HL-60/S4 treated with retinoic acid at 250 ng/mL for 4 days and 3 days (cell line): Measurements from ENCODE around the gene NLGN4X.
"Not testable (repeated sequence)": the region's sequence is repeated elsewhere in the genome, so short reads cannot be mapped to it uniquely, and the experiment has no call there.

Experiments
- in situ Hi-C: fragments of 300-500 bp; cut with MboI; formaldehyde crosslinking; loops from 2 replicates; pipeline ENCODE4 v1.7.0; 2022; ENCODE audit warnings: low sequenced_read_pairs

NLGN4X gene

GRCh38 chrX:6015423-6015822 lies 213.2 kb downstream of the NLGN4X start:
- in situ Hi-C loops = no loop called here

GRCh38 chrX:6012357-6012756 lies 216.3 kb downstream of the NLGN4X start:
- in situ Hi-C loops = no loop called here

- in situ Hi-C loops = no loop called here
Measured at GRCh38 chrX:6005856-6006255, 222.8 kb downstream of the NLGN4X start.

- in situ Hi-C loops = no loop called here
Measured at GRCh38 chrX:6004529-6004928, 224.1 kb downstream of the NLGN4X start.

DNA sequence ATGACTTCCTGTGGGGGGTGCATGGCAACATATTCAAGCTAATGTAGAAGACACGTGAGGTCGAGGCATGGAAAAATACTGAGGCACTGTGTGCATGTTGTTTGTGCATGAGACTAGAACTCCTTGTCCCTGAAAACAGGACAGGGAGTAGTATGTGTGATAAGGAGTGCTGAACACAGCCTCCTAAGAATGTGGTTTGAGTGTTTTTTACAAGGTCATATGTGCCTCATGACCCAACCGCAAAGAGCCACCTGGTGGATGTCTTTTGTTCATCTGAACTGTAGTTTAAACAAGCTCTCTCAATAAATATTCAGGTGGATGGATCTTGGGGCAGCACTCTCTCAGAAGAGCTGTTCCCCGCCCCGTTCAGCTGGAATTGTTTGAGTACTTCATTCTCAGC lies 226.6 kb downstream of the NLGN4X start:
- in situ Hi-C loops = no loop called here

- in situ Hi-C loops = no loop called here
Measured at GRCh38 chrX:5998901-5999300, 229.8 kb downstream of the NLGN4X start.

DNA sequence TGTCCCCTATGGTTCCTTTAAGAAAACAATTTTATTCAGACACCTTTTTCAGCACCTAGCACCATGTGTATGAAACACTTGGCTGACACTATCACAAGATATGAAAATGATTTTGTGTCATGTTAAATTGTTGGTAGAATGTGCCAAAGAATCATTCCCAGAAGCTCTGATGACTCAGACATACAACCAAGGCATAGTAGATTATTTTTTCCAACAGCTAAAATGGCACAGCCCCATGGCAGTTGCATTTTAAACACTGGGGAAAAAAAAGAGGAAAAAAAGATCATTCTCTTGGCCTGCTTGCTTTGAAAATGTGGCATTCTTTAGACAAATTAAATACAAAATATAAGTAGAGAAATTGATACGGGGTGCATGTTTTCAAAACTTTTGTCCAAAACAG lies 230.2 kb downstream of the NLGN4X start:
- in situ Hi-C loops = no loop called here

DNA sequence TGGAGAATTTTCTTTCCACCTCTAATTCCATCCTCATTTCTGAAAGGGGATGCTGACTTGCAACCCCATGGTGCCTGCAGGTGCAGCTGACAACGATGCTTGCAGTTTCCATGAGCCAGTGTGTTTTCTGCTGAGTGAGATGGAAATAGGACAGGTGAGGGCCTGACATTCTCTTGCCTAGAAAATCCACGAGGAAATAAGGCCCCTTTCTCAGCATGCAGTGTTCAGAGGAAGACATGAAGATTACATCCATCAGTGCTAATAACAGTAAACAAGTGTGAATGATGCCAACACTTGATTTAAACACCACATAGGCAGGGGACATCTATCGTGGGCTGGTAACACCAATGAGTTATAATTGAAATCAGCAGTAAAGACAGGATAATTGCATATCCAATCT lies 237.3 kb downstream of the NLGN4X start:
- in situ Hi-C loops = no loop called here

DNA sequence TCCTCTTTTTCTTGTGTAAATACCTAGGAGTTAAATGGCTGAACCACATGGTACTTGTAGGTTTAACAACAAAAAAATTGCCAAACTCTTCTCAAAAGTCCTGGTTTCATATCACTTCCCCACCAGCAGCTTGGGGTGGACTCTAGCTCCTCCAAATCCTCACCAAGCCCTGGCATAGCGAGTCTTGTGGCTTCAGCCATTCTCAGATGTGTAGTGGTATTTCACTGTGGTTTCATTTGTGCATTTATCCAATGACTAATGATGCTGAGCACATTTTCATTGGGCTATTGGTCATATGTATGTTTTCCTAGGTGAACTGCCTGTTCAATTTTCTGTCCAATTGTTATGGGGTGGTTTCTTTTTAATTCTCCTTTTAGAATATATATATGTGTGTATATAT lies 249.3 kb downstream of the NLGN4X start:
- in situ Hi-C loops = no loop called here

- in situ Hi-C loops = no loop called here
Measured at GRCh38 chrX:5976332-5976731, 252.3 kb downstream of the NLGN4X start.

DNA sequence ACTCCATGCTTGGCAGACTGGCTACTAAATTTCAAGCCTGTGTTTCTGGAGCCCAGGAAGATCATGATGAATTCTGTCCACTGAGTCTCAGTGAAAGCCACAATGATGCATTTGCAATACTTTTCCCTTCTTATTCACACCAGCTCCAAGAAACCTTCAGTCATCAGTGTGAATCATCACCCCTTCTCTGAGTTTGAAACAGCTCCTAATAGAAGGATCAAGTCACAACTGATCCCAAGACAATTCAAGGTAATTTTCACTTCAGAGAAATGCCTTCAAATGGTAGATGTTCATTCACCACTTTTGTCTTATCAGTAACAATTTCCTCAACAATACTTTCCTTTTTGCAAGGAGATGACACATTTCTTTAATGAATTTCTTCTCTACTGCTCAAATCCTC lies 257.4 kb downstream of the NLGN4X start:
- in situ Hi-C loops = no loop called here

DNA sequence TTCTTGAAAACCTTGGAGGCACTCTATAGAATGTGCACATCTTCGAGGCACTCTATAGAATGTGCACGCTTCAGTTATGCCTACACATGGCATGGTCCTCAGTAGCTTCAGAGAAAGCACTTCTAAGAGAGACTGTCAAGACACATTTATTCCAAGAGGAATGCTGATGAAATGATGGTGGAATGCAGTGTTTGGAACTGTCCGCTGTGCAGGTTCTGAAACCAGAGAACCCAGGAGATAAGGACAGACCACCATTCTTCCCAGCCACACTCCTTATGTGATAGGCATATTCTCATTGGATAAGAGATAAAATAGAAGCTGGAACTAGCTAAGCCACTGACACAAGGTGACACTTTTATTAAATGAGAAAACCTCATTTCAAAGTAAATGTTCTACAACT lies 263.3 kb downstream of the NLGN4X start:
- in situ Hi-C loops = no loop called here

DNA sequence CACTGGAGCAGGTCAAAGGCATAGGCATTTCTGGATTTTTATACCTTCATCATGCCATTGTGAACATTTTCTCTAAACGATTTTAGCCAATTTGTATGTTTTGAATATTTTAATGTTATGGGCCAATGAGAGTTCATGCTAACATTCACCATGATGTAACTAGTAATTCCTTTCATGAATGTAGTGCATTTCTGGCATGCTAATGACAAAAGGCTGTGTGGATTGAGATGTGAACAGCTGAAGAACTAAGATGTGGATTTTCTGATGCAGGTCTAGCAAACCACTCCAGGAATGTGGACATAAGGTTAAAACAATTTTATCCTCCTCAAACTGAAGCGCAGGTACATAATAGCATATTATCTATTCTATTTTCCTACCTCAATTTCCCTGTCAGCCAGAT lies 269.4 kb downstream of the NLGN4X start:
- in situ Hi-C loops = no loop called here

DNA sequence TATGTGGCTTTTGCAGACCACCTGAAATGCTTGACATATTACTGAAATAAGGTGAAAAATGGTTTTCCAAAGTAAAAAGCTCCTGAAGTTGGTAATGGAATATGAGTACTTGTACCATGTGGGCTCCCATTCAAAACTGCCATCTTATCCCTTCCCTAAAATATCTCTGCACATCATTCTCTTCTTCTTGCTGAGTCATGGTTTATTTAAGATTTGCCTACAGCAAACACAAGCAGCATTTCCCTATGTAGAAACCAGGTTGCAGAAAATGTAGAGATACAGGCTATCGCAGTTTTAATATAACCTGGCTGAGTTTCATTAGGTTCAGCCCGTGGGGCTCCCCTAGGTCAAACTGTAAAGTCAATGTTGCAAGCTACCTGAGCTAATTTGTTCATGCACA lies 270.1 kb downstream of the NLGN4X start:
- in situ Hi-C loops = no loop called here

DNA sequence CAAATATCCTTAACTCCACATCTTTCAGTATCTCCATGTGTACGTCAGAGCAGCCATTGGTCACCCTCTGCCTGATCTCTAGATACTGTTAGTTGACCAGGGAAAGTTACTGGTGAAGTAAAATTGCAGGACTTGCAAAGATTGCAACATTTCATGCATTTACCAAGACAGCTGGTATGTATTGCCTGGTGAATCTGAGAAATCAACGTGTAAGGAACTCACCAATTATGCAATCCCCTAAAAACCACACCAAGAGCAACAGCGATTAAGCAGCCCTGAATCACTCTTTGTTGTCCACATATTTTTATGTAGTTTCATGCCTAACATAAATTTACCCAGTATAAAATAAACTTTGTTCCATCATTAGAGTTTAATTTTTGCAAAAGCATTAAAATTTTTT lies 271.2 kb downstream of the NLGN4X start:
- in situ Hi-C loops = no loop called here

DNA sequence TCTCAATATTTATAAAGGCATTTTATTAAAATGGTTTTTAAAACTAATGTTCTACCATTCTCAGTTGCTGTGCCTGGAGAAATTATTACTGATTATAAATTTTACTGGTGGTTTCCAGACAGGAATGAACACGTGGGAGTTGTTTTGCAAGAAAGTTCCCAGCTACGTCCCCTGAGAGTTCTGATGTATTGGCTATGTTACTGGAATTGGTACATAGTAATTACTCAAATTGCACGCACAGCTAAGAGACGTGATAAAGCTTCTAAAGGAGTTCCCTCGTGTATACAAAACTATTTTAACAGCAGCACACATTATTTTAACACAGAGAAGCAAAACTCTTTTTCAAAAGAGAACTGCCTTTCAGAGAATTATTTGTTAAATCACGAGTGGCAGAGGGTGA lies 292.2 kb downstream of the NLGN4X start:
- in situ Hi-C loops = no loop called here

DNA sequence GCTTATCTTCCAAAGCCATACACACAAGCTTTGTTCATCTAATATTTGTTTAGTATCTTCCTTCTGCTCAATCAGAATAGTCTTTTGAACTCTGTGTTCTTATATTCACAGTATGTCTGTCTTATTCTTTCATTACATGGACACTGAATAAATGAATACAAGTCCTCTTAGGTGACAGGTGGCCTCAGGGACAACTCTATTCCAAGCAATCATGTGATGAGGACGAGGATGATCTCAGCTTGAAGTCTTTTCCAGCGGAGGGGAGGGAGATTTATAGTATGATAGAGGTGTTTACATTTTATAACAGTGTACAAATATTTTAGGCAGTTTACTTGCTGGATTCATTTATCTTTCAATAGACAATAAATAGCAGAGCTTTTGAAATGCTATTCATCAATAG lies 300.4 kb downstream of the NLGN4X start:
- in situ Hi-C loops = no loop called here

DNA sequence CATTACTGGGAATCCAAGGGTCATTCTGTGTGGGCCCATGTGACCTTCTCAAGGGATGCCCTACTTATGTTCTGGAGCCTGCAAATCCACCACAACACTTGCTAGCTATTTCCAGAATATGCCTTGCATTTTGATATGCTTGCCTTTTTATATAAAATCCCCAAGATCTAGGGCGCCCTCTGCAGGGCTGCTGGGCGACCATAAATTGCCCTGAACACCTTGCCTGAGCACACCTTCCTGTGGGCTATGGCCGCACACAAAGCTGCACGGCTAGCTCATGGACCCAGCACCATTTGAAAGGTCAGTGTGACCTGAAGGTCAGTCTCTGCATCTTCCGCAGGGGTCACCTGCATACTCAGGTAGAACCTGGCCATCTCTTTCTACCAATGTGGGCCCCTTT lies 311.7 kb downstream of the NLGN4X start:
- in situ Hi-C loops = no loop called here

DNA sequence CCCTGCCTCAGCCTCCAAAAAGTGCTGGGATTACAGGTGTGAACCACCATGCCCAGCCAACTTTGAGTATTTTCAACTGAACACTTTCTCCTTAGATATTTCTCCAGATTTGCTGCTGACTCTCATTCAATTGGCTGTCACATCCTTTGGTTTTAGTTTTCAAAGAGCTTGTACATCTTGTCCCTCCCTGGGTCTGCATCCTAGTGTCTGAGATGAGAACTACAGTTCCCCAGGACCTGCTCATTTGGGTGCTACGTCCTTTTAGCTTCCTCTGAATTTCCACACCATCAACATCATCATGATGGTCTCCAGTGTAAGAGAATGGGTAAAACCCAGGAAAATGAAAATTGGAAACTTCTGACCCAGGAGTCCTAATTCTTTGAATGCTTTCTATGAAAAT lies 312.9 kb downstream of the NLGN4X start:
- in situ Hi-C loops = no loop called here

- in situ Hi-C loops = no loop called here
Measured at GRCh38 chrX:5907207-5907606, 321.5 kb downstream of the NLGN4X start.

DNA sequence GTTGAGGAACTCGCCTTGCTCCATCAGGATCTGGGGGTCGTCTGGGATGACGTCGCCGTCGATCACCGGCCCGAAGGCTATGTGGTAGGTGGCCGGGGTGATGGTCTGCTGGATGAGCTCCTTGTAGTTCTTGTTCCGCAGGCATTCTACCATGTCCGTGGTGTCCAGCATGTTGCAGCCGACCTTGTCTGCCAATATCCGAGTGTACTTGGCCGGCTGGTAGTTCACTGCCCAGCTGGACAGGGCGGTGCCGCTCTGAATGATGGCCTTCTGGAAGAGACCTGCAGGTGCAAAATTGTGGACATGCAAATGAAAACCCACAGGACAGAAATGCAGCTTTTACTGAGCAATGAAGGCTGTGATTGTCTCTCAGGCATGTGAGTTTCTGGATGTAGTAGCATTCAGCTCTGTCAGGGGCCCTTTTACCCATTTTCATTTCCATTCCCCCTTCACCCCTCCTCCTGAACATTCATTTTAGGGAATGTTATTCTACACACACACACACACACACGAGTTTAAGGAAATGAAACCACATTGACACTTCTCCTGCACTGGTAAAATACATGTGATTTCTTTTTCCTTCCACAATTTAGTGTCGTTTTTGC lies 325.0 kb downstream of the NLGN4X start:
- in situ Hi-C loops = not testable (repeated sequence)

DNA sequence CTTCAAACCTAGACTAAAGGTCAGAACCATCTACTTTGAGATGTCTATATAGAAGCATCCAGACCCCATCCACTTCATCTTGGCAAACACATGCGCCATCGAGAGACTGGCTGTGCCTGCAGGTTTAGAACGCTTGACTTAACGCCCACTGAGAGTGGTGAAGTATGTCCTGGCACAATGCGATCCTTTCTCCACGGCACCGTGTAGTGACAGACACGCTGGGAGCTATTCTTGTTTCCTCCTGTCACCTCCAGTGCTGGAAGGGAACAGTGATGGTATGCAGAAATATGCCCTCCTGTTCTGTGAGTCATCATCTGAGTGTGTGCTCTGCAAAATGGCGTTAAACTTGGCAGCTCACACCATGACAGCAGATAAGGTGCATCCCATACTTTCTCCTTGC lies 330.2 kb downstream of the NLGN4X start:
- in situ Hi-C loops = no loop called here

DNA sequence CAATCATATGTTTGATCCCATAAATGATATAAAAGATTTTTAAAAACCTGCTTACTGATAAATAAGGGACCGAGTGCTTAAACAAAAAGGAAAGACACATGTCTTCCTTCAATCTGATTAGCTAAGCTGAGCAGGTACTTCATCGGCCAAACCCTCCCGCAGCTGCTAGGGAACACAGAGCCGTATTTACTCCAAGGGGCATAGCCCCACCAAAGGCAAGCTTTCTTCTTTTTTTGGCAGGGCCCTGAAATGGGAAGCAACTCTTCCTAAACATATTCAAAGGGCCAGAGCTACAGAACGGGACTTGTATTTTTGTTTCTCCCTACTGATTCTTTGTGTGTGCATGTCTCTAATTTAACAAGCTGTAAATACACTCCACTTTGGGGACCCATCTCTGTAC lies 337.3 kb downstream of the NLGN4X start:
- in situ Hi-C loops = no loop called here
